ENCODE measurements around the gene DIAPH3. TPM values are rescaled to one million over a fixed set of nuclear protein-coding genes. Genes with fewer than 3 reads are reported as not detected.

DIAPH3 gene
- total RNA-seq, 3 donors from 2014 or later = under 0.01 to 0.88 (median 0.64) TPM

- no peak overlapping the region for H3K27ac ChIP-seq
- no peak overlapping the region for H3K4me3 ChIP-seq
- TF ChIP-seq CTCF (IDR thresholded peaks at IDR 0.05) = no peak
- no peak for TF ChIP-seq POLR2AphosphoS5 (IDR thresholded peaks at IDR 0.05)
- no peak for TF ChIP-seq POLR2A (IDR thresholded peaks at IDR 0.05)
- no peaks in the 10 kb centered on the region for H3K9me3 ChIP-seq
- DNase-seq (ENCODE audit: low spot score in 2 of 2) = no peak
- no peaks in the 10 kb centered on the region for H3K36me3 ChIP-seq
- no peaks in the 10 kb centered on the region for H3K4me1 ChIP-seq
- intact Hi-C loops (cut with DNase I; ENCODE audit: low total_unique reads) = no loop called here
- no peaks in the 10 kb centered on the region for H3K27me3 ChIP-seq
Measured at GRCh38 chr13:60012488-60012887, 151.2 kb downstream of the DIAPH3 start.

- Histone ChIP-seq H3K27ac (no peak overlapping the region), H3K36me3 (no peaks in the 10 kb centered on the region), H3K4me3 (no peak overlapping the region), H3K4me1 (no peaks in the 10 kb centered on the region), H3K27me3 (no peaks in the 10 kb centered on the region), H3K9me3 (no peaks in the 10 kb centered on the region)
- intact Hi-C loops (cut with DNase I; ENCODE audit: low total_unique reads) = no loop called here
- no peak for TF ChIP-seq POLR2A (IDR thresholded peaks at IDR 0.05)
- TF ChIP-seq POLR2AphosphoS5 (IDR thresholded peaks at IDR 0.05) = no peak
- TF ChIP-seq CTCF (IDR thresholded peaks at IDR 0.05) = no peak
- DNase-seq (ENCODE audit: low spot score in 2 of 2) = no peak
Measured at GRCh38 chr13:60009300-60010253, 154.2 kb downstream of the DIAPH3 start.

DNA sequence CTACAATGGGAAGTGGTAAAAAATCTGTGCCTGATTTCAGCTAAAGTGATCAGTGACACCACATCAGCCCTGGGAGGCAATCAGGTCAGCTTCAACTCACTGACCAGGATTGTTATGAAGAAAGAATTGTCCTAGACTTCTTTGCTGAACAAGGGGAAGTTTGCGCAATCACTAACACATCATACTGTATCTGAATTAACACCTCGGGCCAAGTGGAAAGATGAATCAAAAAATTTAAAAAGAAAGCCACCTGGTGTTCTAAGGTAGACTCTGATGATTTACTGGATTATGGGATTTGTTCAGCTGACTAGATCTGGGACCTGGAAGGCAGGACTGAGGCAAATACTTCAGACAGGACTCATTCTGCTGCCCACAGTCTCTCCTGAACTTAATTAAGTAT is 161.8 kb downstream of the DIAPH3 start:
- Histone ChIP-seq H3K27me3 (no peaks in the 10 kb centered on the region), H3K9me3 (no peaks in the 10 kb centered on the region), H3K4me3 (no peak overlapping the region), H3K4me1 (no peaks in the 10 kb centered on the region), H3K36me3 (no peaks in the 10 kb centered on the region), H3K27ac (no peak overlapping the region)
- no peak for DNase-seq (ENCODE audit: low spot score in 2 of 2)
- intact Hi-C loops (cut with DNase I; ENCODE audit: low total_unique reads) = no loop called here
- TF ChIP-seq POLR2A (IDR thresholded peaks at IDR 0.05) = no peak
- TF ChIP-seq POLR2AphosphoS5 (IDR thresholded peaks at IDR 0.05) = no peak
- no peak for TF ChIP-seq CTCF (IDR thresholded peaks at IDR 0.05)

DNA sequence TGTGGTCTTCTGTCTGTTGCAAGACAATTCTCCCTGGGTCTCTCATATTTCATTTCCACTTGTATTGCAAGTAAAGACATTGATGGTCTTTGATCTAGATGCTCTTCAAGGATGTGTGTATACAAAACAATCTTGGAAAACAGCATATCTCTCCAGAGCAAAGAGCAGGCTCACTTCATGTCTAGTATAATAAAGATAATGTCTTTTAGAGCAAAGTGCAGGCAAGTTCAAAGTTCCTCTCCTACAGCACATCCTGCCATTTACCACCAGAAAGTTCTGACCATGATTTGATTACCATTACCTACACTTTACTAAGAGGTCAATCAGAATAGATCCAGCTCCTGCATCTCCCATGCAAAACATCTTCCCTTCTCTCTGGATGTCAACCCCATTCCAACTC is 162.8 kb downstream of the DIAPH3 start:
- H3K27ac ChIP-seq = no peak overlapping the region
- intact Hi-C loops (cut with DNase I; ENCODE audit: low total_unique reads) = no loop called here
- no peak overlapping the region for H3K4me3 ChIP-seq
- TF ChIP-seq POLR2AphosphoS5 (IDR thresholded peaks at IDR 0.05) (no peak), CTCF (IDR thresholded peaks at IDR 0.05) (no peak), POLR2A (IDR thresholded peaks at IDR 0.05) (no peak)
- H3K27me3 ChIP-seq = no peaks in the 10 kb centered on the region
- no peaks in the 10 kb centered on the region for H3K4me1 ChIP-seq
- no peaks in the 10 kb centered on the region for H3K9me3 ChIP-seq
- no peak for DNase-seq (ENCODE audit: low spot score in 2 of 2)
- no peaks in the 10 kb centered on the region for H3K36me3 ChIP-seq

DNA sequence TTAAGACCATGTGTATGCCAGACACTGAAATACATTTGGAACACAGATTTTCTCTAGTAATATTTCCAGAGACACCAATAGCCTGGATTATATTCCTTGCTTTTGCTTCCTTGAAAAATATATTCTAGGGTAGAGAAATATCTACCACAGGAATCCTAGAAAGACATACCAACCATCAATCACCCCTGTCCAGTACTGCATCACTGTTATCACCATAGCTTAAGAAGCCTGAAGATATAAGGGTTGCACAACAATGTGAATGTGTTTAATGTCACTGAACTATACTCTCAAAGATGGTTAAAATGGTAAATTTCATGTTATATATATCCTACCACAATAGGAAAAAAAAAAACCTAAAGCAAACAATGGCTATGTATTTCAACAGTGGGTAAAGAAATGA is 163.6 kb downstream of the DIAPH3 start:
- no peak for TF ChIP-seq POLR2A (IDR thresholded peaks at IDR 0.05)
- no peak for TF ChIP-seq CTCF (IDR thresholded peaks at IDR 0.05)
- no peak for TF ChIP-seq POLR2AphosphoS5 (IDR thresholded peaks at IDR 0.05)
- no peak for DNase-seq (ENCODE audit: low spot score in 2 of 2)
- Histone ChIP-seq H3K9me3 (no peaks in the 10 kb centered on the region), H3K27ac (no peak overlapping the region), H3K36me3 (no peaks in the 10 kb centered on the region), H3K4me1 (no peaks in the 10 kb centered on the region), H3K4me3 (no peak overlapping the region), H3K27me3 (no peaks in the 10 kb centered on the region)
- intact Hi-C loops (cut with DNase I; ENCODE audit: low total_unique reads) = no loop called here

Data from breast epithelium (tissue), 4 donors.